Stimulated activated CD4-positive, alpha-beta T cell treated with anti-CD3 and anti-CD28 coated beads, Interleukin-2, amount 100 ng/mL, for 48 hours (primary cell): Measurements from ENCODE around the gene PSG4.
"Not testable (repeated sequence)": the region's sequence is repeated elsewhere in the genome, so short reads cannot be mapped to it uniquely, and the experiment has no call there.

Experiments
- DNase-seq, 2 donors: peaks; one replicate each; pipeline ENCODE4 v3.0.0-alpha.2; 2020

PSG4 gene

GRCh38 chr19:43197666-43198397 lies 7.6 kb downstream of the PSG4 start:
- not testable (repeated sequence) for DNase-seq

GRCh38 chr19:43194397-43194796 lies 11.0 kb downstream of the PSG4 start:
- DNase-seq = not testable (repeated sequence)

GRCh38 chr19:43192381-43193155 lies 12.9 kb downstream of the PSG4 start:
- DNase-seq = not testable (repeated sequence)

- DNase-seq = not testable (repeated sequence)
Observed at GRCh38 chr19:43188092-43188491, 17.3 kb downstream of the PSG4 start.

- DNase-seq = not testable (repeated sequence)
Observed at GRCh38 chr19:43186311-43186935, 19.0 kb downstream of the PSG4 start, which contains the start of gene PSG5. TSS of gene PSG5 (minus strand) at chr19:43186536. CDS start at chr19:43186405, 131 bp downstream.

- not testable (repeated sequence) for DNase-seq
Observed at GRCh38 chr19:43181869-43182771, 23.3 kb downstream of the PSG4 start.

GRCh38 chr19:43179569-43180147 lies 25.8 kb downstream of the PSG4 start:
- DNase-seq = not testable (repeated sequence)

GRCh38 chr19:43178577-43178976 lies 26.9 kb downstream of the PSG4 start:
- not testable (repeated sequence) for DNase-seq

- DNase-seq = not testable (repeated sequence)
Observed at GRCh38 chr19:43165906-43166305, 39.5 kb downstream of the PSG4 start.

- DNase-seq = not testable (repeated sequence)
Observed at GRCh38 chr19:43163135-43163534, 42.3 kb downstream of the PSG4 start.

GRCh38 chr19:43162261-43162660 lies 43.2 kb downstream of the PSG4 start:
- DNase-seq = not testable (repeated sequence)

GRCh38 chr19:43152214-43152613 lies 53.2 kb downstream of the PSG4 start:
- no peak for DNase-seq

GRCh38 chr19:43149788-43150187 lies 55.6 kb downstream of the PSG4 start:
- DNase-seq = not testable (repeated sequence)

- DNase-seq = no peak
Observed at GRCh38 chr19:43148233-43148632, 57.2 kb downstream of the PSG4 start.
